GM13977 (cell line): Measurements from ENCODE around the gene ARHGEF1.
A peak's percentile ranks its signal among the peaks of the same experiment; 100 is the strongest.

Source experiments
- DNase-seq: peaks from one replicate; pipeline ENCODE4 v3.0.0; 2012; ENCODE audit warnings: low spot score
- in situ Hi-C: fragments of 300-500 bp; cut with MboI; formaldehyde crosslinking; loops from one replicate; pipeline ENCODE4 v1.12.0; 2022; ENCODE audit warnings: low sequenced_read_pairs, low pct_unique_long_range_greater_than_20kb, mixed read lengths, inconsistent platforms; ENCODE audit not compliant: unreplicated experiment
- TF ChIP-seq, protein P1 (sequence below): IDR thresholded peaks from 2 replicates; pipeline ENCODE4 v1.5.1; 2012; ENCODE audit warnings: mild to moderate bottlenecking, control low read depth; ENCODE audit not compliant: insufficient read depth; ENCODE audit errors: extremely low read depth, missing control alignments

The ARHGEF1 gene

DNA sequence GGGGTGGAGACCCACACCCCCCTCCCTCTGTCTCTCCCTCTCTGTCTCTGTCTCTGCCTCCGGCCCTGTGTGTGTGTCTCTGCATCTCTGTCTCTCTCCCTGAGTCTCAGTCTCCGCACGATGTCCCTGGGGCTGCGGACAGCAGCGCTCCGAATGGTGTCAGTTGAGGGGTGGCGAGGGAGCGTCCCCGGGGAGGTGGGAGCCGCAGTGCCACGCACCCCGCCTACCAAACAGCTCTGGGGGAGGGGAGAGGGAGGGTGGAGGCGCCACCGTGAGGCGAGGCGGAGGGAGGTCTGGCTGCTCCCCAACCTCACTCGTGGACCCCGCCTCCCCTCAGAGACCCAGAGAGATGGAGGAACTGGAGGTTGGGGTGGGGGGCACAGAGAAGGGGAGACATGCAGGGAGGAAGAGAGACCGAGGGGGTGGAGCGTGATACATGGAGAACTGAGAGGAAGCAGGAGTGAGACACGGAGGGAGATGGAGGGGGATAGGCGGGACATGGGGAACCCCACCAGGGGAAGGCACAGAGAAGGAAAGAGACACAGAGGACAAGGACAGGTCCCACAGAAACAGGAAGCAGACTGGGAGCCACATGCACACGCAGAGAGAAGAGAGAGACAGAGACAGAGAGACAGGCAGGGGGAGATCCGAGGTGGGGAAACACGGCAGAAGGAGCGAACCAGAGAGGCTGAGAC, 38.0 kb downstream of the ARHGEF1 start:
- DNase-seq: no peak
- TF ChIP-seq, protein P1, sequence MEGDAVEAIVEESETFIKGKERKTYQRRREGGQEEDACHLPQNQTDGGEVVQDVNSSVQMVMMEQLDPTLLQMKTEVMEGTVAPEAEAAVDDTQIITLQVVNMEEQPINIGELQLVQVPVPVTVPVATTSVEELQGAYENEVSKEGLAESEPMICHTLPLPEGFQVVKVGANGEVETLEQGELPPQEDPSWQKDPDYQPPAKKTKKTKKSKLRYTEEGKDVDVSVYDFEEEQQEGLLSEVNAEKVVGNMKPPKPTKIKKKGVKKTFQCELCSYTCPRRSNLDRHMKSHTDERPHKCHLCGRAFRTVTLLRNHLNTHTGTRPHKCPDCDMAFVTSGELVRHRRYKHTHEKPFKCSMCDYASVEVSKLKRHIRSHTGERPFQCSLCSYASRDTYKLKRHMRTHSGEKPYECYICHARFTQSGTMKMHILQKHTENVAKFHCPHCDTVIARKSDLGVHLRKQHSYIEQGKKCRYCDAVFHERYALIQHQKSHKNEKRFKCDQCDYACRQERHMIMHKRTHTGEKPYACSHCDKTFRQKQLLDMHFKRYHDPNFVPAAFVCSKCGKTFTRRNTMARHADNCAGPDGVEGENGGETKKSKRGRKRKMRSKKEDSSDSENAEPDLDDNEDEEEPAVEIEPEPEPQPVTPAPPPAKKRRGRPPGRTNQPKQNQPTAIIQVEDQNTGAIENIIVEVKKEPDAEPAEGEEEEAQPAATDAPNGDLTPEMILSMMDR: peak; percentile 17
- in situ Hi-C loops: no loop called here

DNA sequence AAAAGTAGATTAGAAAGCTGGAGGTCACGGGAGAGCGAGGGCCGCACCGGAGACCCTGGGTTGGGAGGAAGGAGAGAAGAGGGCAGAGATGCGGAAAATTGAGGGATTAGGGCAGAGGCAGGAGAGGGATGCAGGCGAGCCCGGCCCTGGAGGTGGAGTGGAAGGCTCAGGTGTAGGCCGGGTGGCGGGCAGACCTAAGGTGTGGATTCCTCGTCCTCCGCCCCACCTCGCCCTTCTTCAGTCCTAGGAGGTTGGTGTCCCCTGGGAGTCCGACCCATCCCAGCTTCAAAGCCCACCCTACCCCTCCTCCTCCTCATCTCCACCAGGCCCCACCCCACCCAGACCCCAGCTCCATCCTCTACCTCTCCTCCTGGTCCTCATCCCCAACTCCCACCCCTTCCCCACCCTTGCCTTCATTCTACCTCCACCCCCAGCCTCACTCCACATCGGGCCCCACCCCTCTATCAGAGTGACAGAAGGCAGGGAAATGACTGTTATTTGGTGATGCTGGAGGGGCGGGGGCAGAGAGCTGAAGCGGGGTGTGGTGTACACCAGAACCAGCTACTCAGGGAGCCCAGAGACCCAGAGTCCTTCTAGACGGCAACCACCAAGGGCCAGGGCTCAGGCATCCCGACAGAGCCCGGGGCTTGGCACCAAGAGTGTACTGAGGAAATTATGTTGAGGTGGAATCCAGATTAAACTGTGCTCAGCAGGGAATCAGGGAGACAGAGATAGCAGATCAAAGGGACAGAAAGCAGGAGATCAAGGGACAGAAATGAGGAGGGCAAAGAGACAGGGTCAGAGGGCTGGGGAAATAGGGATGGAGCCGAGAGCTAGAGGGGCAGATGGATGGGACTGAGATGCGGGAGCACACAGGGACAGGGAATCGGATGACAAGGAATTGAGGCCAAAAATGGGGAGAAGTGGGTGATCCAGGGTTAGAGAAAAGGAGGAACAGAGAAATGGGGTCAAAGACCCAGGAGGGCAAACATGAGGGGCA, 38.9 kb downstream of the ARHGEF1 start:
- DNase-seq: no peak
- in situ Hi-C loops: no loop called here
- TF ChIP-seq, protein P1: no peak

DNA sequence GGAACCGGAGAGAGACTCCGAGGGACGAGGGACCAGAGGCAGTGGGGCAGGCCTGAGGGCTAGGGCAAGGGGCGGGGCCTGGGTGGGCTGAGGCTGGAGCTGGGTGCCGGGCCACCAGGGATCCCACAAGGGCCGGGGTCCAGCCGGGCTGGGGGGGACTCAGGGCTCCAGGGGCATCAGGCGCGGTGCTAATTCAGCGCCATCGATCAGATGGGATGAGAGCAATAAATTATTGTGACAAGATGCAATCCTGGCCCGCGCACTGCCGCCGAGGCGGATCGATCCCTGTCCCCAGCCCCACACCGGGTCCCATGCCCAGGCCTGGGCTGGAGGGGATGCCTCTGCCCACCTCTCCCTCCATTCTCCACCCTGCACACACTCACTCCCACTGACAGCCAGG, 39.6 kb downstream of the ARHGEF1 start:
- TF ChIP-seq, protein P1: no peak
- DNase-seq: no peak
- in situ Hi-C loops: no loop called here

DNA sequence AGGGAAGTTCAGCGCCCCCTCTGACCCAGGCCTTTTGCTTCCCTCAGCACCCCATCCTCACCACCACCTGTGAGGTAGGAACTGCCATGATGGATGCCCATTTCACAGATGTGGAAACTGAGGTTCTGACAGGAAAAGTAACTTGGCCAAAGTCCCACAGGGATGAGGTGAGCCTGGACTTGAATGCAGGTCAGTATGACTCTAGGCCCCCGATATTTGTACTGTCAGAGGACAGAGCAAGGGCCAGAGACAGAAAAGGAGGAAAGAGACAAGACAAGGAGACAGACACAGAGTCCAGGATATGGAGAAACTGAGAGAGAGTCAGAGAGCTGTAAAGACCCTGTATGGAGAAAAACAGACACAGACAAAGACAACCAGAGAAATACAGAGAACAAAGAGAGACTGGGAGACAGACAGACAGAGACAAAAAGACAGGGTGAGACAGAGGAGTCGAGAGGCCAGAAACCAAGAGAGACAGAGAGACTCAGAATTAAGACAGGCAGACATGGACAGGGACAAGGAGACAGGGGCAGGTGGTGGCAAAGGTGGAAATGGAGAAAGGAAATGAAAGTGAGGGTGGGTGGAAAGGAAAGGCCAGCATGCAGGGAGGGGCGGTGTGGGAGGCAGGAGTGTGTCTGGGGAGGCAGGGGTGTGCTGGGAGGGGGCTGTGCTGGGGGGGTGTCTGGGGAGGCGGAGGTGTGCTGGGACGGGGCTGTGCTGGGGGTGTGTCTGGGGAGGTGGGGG, 40.2 kb downstream of the ARHGEF1 start:
- TF ChIP-seq, protein P1: no peak
- DNase-seq: no peak
- in situ Hi-C loops: no loop called here

DNA sequence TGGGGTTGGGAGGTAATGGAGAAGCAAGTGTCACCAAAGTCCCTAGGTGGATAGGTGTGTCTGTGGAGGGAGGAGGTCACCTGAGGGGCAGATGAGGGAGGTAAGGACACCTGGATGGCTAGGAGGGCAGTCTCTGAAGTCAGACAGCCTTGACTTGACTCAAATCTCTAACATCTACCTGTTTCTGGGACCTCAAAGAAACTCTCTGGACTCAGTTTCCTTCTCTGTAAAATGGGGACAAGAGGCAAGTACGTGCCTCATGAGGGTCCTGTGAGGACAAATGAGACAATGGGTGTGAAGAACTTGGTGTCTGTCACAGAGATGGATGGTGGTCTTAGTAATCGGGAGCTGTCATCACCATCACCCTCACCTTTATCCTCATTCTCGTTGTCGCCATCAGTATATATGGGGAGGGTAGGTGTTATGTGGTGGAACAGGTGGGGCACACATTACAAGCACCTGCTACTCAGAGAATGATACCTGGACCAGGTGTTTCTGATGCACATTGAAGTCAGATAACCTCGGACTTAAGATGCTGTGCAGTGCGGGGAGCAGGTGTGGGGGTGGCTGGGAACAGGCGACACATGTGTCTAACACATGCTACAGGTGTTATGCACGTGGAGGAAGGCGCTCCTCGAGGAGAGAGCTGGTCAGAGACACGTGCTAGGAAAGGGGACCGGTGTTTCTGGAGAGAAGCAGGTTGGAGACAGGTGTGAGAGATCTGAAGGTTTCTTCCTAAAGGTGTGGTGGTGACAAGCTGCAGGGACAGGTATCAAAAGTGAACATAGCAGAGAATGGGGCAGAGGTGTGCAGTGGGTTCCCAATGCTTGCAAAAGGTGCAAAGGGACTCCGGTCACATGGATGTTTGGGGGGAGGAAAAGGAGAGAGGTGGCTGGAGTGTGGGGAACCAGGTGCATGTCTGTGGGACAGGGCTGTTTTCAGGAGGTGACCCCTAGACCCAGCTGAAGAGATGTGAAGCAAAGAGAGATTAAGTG, 41.5 kb downstream of the ARHGEF1 start:
- in situ Hi-C loops: no loop called here
- DNase-seq: no peak
- TF ChIP-seq, protein P1: no peak
